ENCODE data around the gene EN2. TPM values are rescaled to one million over a fixed set of nuclear protein-coding genes. Genes with fewer than 3 reads are reported as not detected.
"Not testable (repeated sequence)": the region's sequence is repeated elsewhere in the genome, so short reads cannot be mapped to it uniquely, and the experiment has no call there.

Gene EN2
- total RNA-seq, 1 experiment from 2014 or later, result 0.07 TPM

GRCh38 chr7:155444746-155445145, 13.2 kb upstream of the EN2 start:
- peaks cover 36% of the 10 kb centered on the region for H3K27me3 ChIP-seq (ENCODE audit: insufficient read depth, low read length)
- H3K4me3 Mint-ChIP-seq, result no peak overlapping the region
- no peak for DNase-seq
- H3K14ac ChIP-seq (ENCODE audit: insufficient read depth, low read length), result no peak overlapping the region
- H3K23me2 ChIP-seq (ENCODE audit: insufficient read length, low read depth, low read length, poor library complexity, severe bottlenecking), result peaks cover 6% of the 10 kb centered on the region
- no peak overlapping the region for H3K18ac ChIP-seq (ENCODE audit: insufficient read length, low read depth, low read length)
- H3T11ph ChIP-seq (ENCODE audit: low read length), result no peak overlapping the region
- H3K56ac ChIP-seq (ENCODE audit: insufficient read length, low read depth, low read length), result no peak overlapping the region
- H3K36me3 Mint-ChIP-seq (ENCODE audit: insufficient read depth in 1 of 3, low read depth in 3 of 3), result no peaks in the 10 kb centered on the region
- H3K9ac ChIP-seq (ENCODE audit: extremely low read depth, insufficient read length, low read length), result no peak overlapping the region
- no peak overlapping the region for H4K91ac ChIP-seq (ENCODE audit: insufficient read length, low read depth, low read length)
- WGBS (ENCODE audit: extremely low coverage, insufficient read length, low lambda C conversion rate), result no CpG with 5 or more reads among the region's 8 CpGs
- H3K79me2 ChIP-seq (ENCODE audit: insufficient read depth, low read length), result no peaks in the 10 kb centered on the region
- no peak overlapping the region for H3K4me2 ChIP-seq (ENCODE audit: insufficient read depth, insufficient read length, low read length)
- peaks cover 100% of the 10 kb centered on the region for H3K27me3 Mint-ChIP-seq (ENCODE audit: low read depth)
- H3K4me1 ChIP-seq (ENCODE audit: insufficient read depth, low read length), result no peaks in the 10 kb centered on the region
- H4K8ac ChIP-seq (replicated peaks; ENCODE audit: insufficient read length, low read depth, low read length), result no peak overlapping the region
- no peak overlapping the region for H3K27ac ChIP-seq (ENCODE audit: insufficient read length, low read depth, low read length)
- no peak overlapping the region for H2AFZ ChIP-seq (ENCODE audit: low read length)
- H2BK12ac ChIP-seq (ENCODE audit: insufficient read length, low read depth, low read length), result no peak overlapping the region
- no peak overlapping the region for H3K4ac ChIP-seq (ENCODE audit: low read depth, low read length)
- peaks cover 2 to 12% of the 10 kb centered on the region in 2 experiments; a peak in 2 of 4 replicates for H3K4me1 Mint-ChIP-seq
- H4K20me1 ChIP-seq (ENCODE audit: control insufficient read depth, insufficient read depth, insufficient read length), result no peaks in the 10 kb centered on the region
- no peak overlapping the region for H2BK20ac ChIP-seq (ENCODE audit: low read depth, low read length, poor library complexity, severe bottlenecking)
- no peak for TF ChIP-seq CTCF (conservative IDR thresholded peaks at IDR 0.05)
- H3K9me3 Mint-ChIP-seq, result peaks cover 0 to 11% of the 10 kb centered on the region in 2 experiments; a peak in 4 of 5 replicates
- no peak overlapping the region for H2BK5ac ChIP-seq (ENCODE audit: insufficient read length, low read length)
- no peak overlapping the region for H2BK120ac ChIP-seq (ENCODE audit: low read depth, low read length, poor library complexity, severe bottlenecking)
- no peak overlapping the region for H4K5ac ChIP-seq (ENCODE audit: insufficient read length, low read depth, low read length)
- H3K27ac Mint-ChIP-seq, result no peak overlapping the region
- no peak overlapping the region for H3K23ac ChIP-seq (ENCODE audit: insufficient read length, low read depth, low read length)
- H3K9me3 ChIP-seq (ENCODE audit: control insufficient read depth, low read depth, low read length), result no peaks in the 10 kb centered on the region
- no peak overlapping the region for H2AK5ac ChIP-seq (ENCODE audit: insufficient read length, low read length)
- no peaks in the 10 kb centered on the region for H3K79me1 ChIP-seq (ENCODE audit: insufficient read depth, low read depth, low read length, poor library complexity, severe bottlenecking)
- H2BK15ac ChIP-seq (ENCODE audit: low read depth, low read length), result no peak overlapping the region

- H2BK12ac ChIP-seq (ENCODE audit: insufficient read length, low read depth, low read length); H4K20me1 ChIP-seq (ENCODE audit: control insufficient read depth, insufficient read depth, insufficient read length); H2BK5ac ChIP-seq (ENCODE audit: insufficient read length, low read length); H3K9me3 ChIP-seq (ENCODE audit: control insufficient read depth, low read depth, low read length); H2AFZ ChIP-seq (ENCODE audit: low read length); H3K27ac ChIP-seq (ENCODE audit: insufficient read length, low read depth, low read length); H3K9ac ChIP-seq (ENCODE audit: extremely low read depth, insufficient read length, low read length); H4K5ac ChIP-seq (ENCODE audit: insufficient read length, low read depth, low read length); H3K4me1 ChIP-seq (ENCODE audit: insufficient read depth, low read length); H2BK20ac ChIP-seq (ENCODE audit: low read depth, low read length, poor library complexity, severe bottlenecking); H3K4me3 Mint-ChIP-seq; H2AK5ac ChIP-seq (ENCODE audit: insufficient read length, low read length); H3K4ac ChIP-seq (ENCODE audit: low read depth, low read length); H3K56ac ChIP-seq (ENCODE audit: insufficient read length, low read depth, low read length); H4K91ac ChIP-seq (ENCODE audit: insufficient read length, low read depth, low read length); H2BK15ac ChIP-seq (ENCODE audit: low read depth, low read length); H3T11ph ChIP-seq (ENCODE audit: low read length); H3K18ac ChIP-seq (ENCODE audit: insufficient read length, low read depth, low read length); H3K79me1 ChIP-seq (ENCODE audit: insufficient read depth, low read depth, low read length, poor library complexity, severe bottlenecking); H3K79me2 ChIP-seq (ENCODE audit: insufficient read depth, low read length); H3K36me3 Mint-ChIP-seq (ENCODE audit: insufficient read depth in 1 of 3, low read depth in 3 of 3); H2BK120ac ChIP-seq (ENCODE audit: low read depth, low read length, poor library complexity, severe bottlenecking); H3K4me2 ChIP-seq (ENCODE audit: insufficient read depth, insufficient read length, low read length); H3K14ac ChIP-seq (ENCODE audit: insufficient read depth, low read length); H3K27ac Mint-ChIP-seq; H4K8ac ChIP-seq (replicated peaks; ENCODE audit: insufficient read length, low read depth, low read length); DNase-seq; H3K23me2 ChIP-seq (ENCODE audit: insufficient read length, low read depth, low read length, poor library complexity, severe bottlenecking); H3K23ac ChIP-seq (ENCODE audit: insufficient read length, low read depth, low read length): not testable (repeated sequence)
- Mint-ChIP-seq H3K27me3 (ENCODE audit: low read depth) (peaks cover 100% of the 10 kb centered on the region), H3K9me3 (peaks cover 0 to 11% of the 10 kb centered on the region in 2 experiments; a peak in 4 of 5 replicates), H3K4me1 (peaks cover 2 to 12% of the 10 kb centered on the region in 2 experiments; a peak in 2 of 4 replicates)
- H3K27me3 ChIP-seq (ENCODE audit: insufficient read depth, low read length), result peaks cover 45% of the 10 kb centered on the region
- no CpG with 5 or more reads among the region's 9 CpGs for WGBS (ENCODE audit: extremely low coverage, insufficient read length, low lambda C conversion rate)
Measured at GRCh38 chr7:155445606-155446005, 12.3 kb upstream of the EN2 start.
